Ishikawa (cell line): ENCODE results near the gene SLU7.

Experiments used
- CEBPB ChIP-seq: IDR thresholded peaks from 2 replicates; pipeline ENCODE4 v1.6.1; 2012
- CREB1 ChIP-seq: IDR thresholded peaks from 2 replicates; pipeline ENCODE4 v1.6.1; 2012; ENCODE audit warnings: low read depth
- EGR1 ChIP-seq: IDR thresholded peaks from 2 replicates; pipeline ENCODE4 v1.6.1; 2012
- EP300 ChIP-seq: IDR thresholded peaks from 2 replicates; pipeline ENCODE4 v1.6.1; 2012; ENCODE audit warnings: borderline replicate concordance
- FOXM1 ChIP-seq: IDR thresholded peaks from 2 replicates; pipeline ENCODE4 v1.6.1; 2012; ENCODE audit warnings: low read depth, borderline replicate concordance
- MAX ChIP-seq: IDR thresholded peaks from 2 replicates; pipeline ENCODE4 v1.6.1; 2012
- NFIC ChIP-seq: IDR thresholded peaks from 2 replicates; pipeline ENCODE4 v1.6.1; 2012
- RAD21 ChIP-seq: IDR thresholded peaks from 2 replicates; pipeline ENCODE4 v1.6.1; 2012; ENCODE audit warnings: low read depth
- REST ChIP-seq: IDR thresholded peaks from 2 replicates; pipeline ENCODE4 v1.6.1; 2012; ENCODE audit warnings: low read depth, mild to moderate bottlenecking
- TAF1 ChIP-seq: IDR thresholded peaks from 2 replicates; pipeline ENCODE4 v1.6.1; 2012; ENCODE audit warnings: low read depth, mild to moderate bottlenecking
- TCF12 ChIP-seq: IDR thresholded peaks from 2 replicates; pipeline ENCODE4 v1.6.1; 2012; ENCODE audit warnings: low read depth
- TEAD4 ChIP-seq: IDR thresholded peaks from 2 replicates; pipeline ENCODE4 v1.6.1; 2012
- YY1 ChIP-seq: IDR thresholded peaks from 2 replicates; pipeline ENCODE4 v1.6.1; 2012; ENCODE audit warnings: low read depth
- ZBTB7A ChIP-seq: IDR thresholded peaks from 2 replicates; pipeline ENCODE4 v1.6.1; 2012; ENCODE audit warnings: low read depth
- TF ChIP-seq, protein P1 (sequence below): IDR thresholded peaks from 2 replicates; pipeline ENCODE4 v1.6.1; 2012

Gene SLU7

GRCh38 chr5:160354666-160355065 lies 64.2 kb downstream of the SLU7 start:
- no peak for TF ChIP-seq MAX
- TF ChIP-seq EGR1: no peak
- TF ChIP-seq TEAD4: no peak
- TF ChIP-seq TCF12: no peak
- TF ChIP-seq TAF1: no peak
- TF ChIP-seq, protein P1, sequence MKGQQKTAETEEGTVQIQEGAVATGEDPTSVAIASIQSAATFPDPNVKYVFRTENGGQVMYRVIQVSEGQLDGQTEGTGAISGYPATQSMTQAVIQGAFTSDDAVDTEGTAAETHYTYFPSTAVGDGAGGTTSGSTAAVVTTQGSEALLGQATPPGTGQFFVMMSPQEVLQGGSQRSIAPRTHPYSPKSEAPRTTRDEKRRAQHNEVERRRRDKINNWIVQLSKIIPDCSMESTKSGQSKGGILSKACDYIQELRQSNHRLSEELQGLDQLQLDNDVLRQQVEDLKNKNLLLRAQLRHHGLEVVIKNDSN: no peak
- TF ChIP-seq YY1: no peak
- no peak for TF ChIP-seq CREB1
- TF ChIP-seq RAD21: no peak
- TF ChIP-seq CEBPB: no peak
- TF ChIP-seq ZBTB7A: no peak
- no peak for TF ChIP-seq NFIC
- no peak for TF ChIP-seq EP300
- TF ChIP-seq REST: no peak
- no peak for TF ChIP-seq FOXM1

DNA sequence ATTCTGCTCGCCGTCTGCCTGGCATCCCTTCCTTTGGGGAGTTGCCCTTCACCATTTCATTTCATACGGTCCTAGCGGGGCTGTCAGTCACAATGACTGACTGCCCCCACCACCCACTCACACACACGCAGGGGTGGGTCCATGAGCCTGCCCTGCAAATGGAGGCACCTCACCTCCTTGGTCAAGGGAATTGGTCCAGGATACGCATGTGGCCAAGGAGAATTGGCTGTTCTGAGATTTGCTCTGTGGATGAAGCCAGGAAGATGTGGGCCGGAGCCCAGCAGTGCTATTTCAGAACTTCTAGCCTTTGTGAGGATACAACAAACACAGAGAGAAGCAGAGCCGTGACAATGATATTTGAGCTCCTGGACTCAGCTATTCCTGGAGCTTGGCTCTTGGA lies 65.5 kb downstream of the SLU7 start:
- no peak for TF ChIP-seq MAX
- no peak for TF ChIP-seq ZBTB7A
- TF ChIP-seq, protein P1: no peak
- TF ChIP-seq REST: no peak
- no peak for TF ChIP-seq EGR1
- TF ChIP-seq TCF12: no peak
- no peak for TF ChIP-seq CEBPB
- no peak for TF ChIP-seq NFIC
- no peak for TF ChIP-seq TEAD4
- TF ChIP-seq CREB1: no peak
- TF ChIP-seq RAD21: no peak
- TF ChIP-seq TAF1: no peak
- no peak for TF ChIP-seq EP300
- TF ChIP-seq YY1: no peak

GRCh38 chr5:160352308-160352707 lies 66.6 kb downstream of the SLU7 start:
- TF ChIP-seq EP300 (no peak), TEAD4 (no peak), RAD21 (no peak), ZBTB7A (no peak), FOXM1 (no peak), NFIC (no peak), YY1 (no peak)
